CD14-positive monocyte (primary cell): ENCODE data around the gene SAMSN1. TPM values are rescaled to one million over a fixed set of nuclear protein-coding genes. Genes with fewer than 3 reads are reported as not detected.

ENCODE experiments used
- DNase-seq, 3 donors: peaks; one replicate each; pipeline ENCODE4 v3.0.0-alpha.2; 2011 to 2022
- H2AFZ ChIP-seq: 2 replicates; pipeline ENCODE4 v1.6.0; 2012; ENCODE audit warnings: mild to moderate bottlenecking, low read depth, low read length, inconsistent platforms; ENCODE audit not compliant: insufficient read depth, poor library complexity, severe bottlenecking
- H3K27ac ChIP-seq, 2 donors: 1 replicate in 1 of 2; 2 replicates in 1 of 2; pipeline ENCODE4 v1.5.1; 2012 to 2013; ENCODE audit warnings: low read length in 2 of 2, control low read depth in 1 of 2, inconsistent platforms in 1 of 2, low read depth in 1 of 2, mild to moderate bottlenecking in 1 of 2
- H3K27me3 ChIP-seq, 2 donors: one replicate each; pipeline versions ENCODE4 v1.6.0 to v1.6.1; 2011 to 2013; ENCODE audit warnings: low read length in 2 of 2; ENCODE audit not compliant: control insufficient read depth in 2 of 2, insufficient read depth in 2 of 2
- H3K36me3 ChIP-seq, 2 donors: replicated peaks in 1 of 2; 1 replicate in 1 of 2; 2 replicates in 1 of 2; pipeline versions ENCODE4 v1.5.1 to v1.6.1; 2012 to 2013; ENCODE audit warnings: low read length in 2 of 2, control low read depth in 1 of 2, inconsistent platforms in 1 of 2, mild to moderate bottlenecking in 1 of 2; ENCODE audit not compliant: insufficient read depth in 2 of 2, control insufficient read depth in 1 of 2
- H3K4me1 ChIP-seq, 2 donors: 1 replicate in 1 of 2; 2 replicates in 1 of 2; pipeline versions ENCODE4 v1.5.1 to v1.6.1; 2012 to 2013; ENCODE audit warnings: low read length in 2 of 2, control low read depth in 1 of 2, inconsistent platforms in 1 of 2, mild to moderate bottlenecking in 1 of 2, moderate library complexity in 1 of 2; ENCODE audit not compliant: insufficient read depth in 2 of 2, control insufficient read depth in 1 of 2
- H3K4me2 ChIP-seq: replicated peaks from 2 replicates; pipeline ENCODE3; 2012; ENCODE audit warnings: low read length, moderate library complexity, mild to moderate bottlenecking; ENCODE audit not compliant: poor library complexity, severe bottlenecking; ENCODE audit errors: extremely low read depth
- H3K4me3 ChIP-seq, 3 experiments: fragments of 200-600 bp in 1 of 3; sonication (generic) in 1 of 3; replicated peaks in 1 of 3; 1 replicate in 2 of 3; 2 replicates in 1 of 3; pipeline ENCODE4 v1.5.1; 2011 to 2013; ENCODE audit warnings: low read length in 3 of 3, mild to moderate bottlenecking in 3 of 3, control low read depth in 2 of 3, low read depth in 2 of 3, inconsistent platforms in 1 of 3, moderate library complexity in 1 of 3
- H3K79me2 ChIP-seq: 2 replicates; pipeline ENCODE4 v1.6.0; 2012; ENCODE audit warnings: mild to moderate bottlenecking, control low read depth, inconsistent platforms, low read length, moderate library complexity; ENCODE audit not compliant: insufficient read depth
- H3K9ac ChIP-seq: 2 replicates; pipeline ENCODE4 v1.6.0; 2017; ENCODE audit warnings: low read length, mild to moderate bottlenecking; ENCODE audit not compliant: insufficient read depth, poor library complexity, severe bottlenecking
- H3K9me3 ChIP-seq, 2 donors: replicated peaks in 1 of 2; 1 replicate in 1 of 2; 2 replicates in 1 of 2; pipeline versions ENCODE4 v1.5.1 to v1.6.1; 2012 to 2013; ENCODE audit warnings: low read length in 2 of 2, control low read depth in 1 of 2; ENCODE audit not compliant: control insufficient read depth in 1 of 2, insufficient read depth in 1 of 2
- H4K20me1 ChIP-seq: 2 replicates; pipeline ENCODE4 v1.6.0; 2012; ENCODE audit warnings: mild to moderate bottlenecking, low read length, control low read depth, moderate library complexity; ENCODE audit not compliant: insufficient read depth
- H3K27ac Mint-ChIP-seq, 7 donors: one replicate each; pipeline ENCODE4 v1.8.0; 2020; ENCODE audit warnings: mild to moderate bottlenecking in 7 of 7, mixed read lengths in 7 of 7, moderate library complexity in 6 of 7, inconsistent platforms in 2 of 7
- H3K27me3 Mint-ChIP-seq, 3 donors: one replicate each; pipeline ENCODE4 v1.8.0; 2021 to 2022; ENCODE audit warnings: low read depth in 3 of 3, mild to moderate bottlenecking in 3 of 3, mixed read lengths in 3 of 3, moderate library complexity in 3 of 3, inconsistent platforms in 1 of 3
- H3K36me3 Mint-ChIP-seq, 2 donors: one replicate each; pipeline ENCODE4 v1.8.0; 2020; ENCODE audit warnings: mixed read lengths in 2 of 2, inconsistent platforms in 1 of 2, mild to moderate bottlenecking in 1 of 2
- H3K4me1 Mint-ChIP-seq: one replicate; pipeline ENCODE4 v1.8.0; 2020; ENCODE audit warnings: mild to moderate bottlenecking, mixed read lengths
- H3K4me3 Mint-ChIP-seq, 2 donors: one replicate each; pipeline ENCODE4 v1.8.0; 2020; ENCODE audit warnings: mild to moderate bottlenecking in 2 of 2, mixed read lengths in 2 of 2, moderate library complexity in 1 of 2
- H3K9me3 Mint-ChIP-seq, 7 donors: one replicate each; pipeline ENCODE4 v1.8.0; 2020 to 2022; ENCODE audit warnings: mixed read lengths in 7 of 7, mild to moderate bottlenecking in 6 of 7, moderate library complexity in 6 of 7, inconsistent platforms in 2 of 7
- CTCF ChIP-seq: fragments of 200-600 bp; IDR thresholded peaks from one replicate; pipeline ENCODE4 v1.8.0; 2022; ENCODE audit warnings: antibody characterized with exemption, mild to moderate bottlenecking
- WGBS: methylation state at CpG from one replicate; pipeline ENCODE4 v1.1.5; 2013; ENCODE audit warnings: missing lambda C conversion rate; ENCODE audit not compliant: insufficient coverage; 5-methylcytosine and 5-hydroxymethylcytosine counted together
- intact Hi-C, 2 donors: fragments of 100-400 bp; cut with micrococcal nuclease; formaldehyde crosslinking; loops; one replicate each; pipeline versions ENCODE4 v1.15.0 to v1.15.1; 2023
- polyA plus RNA-seq, 3 donors: library from polyadenylated mRNA; depleted of rRNA in 1 of 3; unstranded in 2 of 3; stranded (reverse) in 1 of 3; fragments of 300-500 nt in 2 of 3; fragments of >200 nt in 1 of 3; fragmentation: Illumina TruSeq in 2 of 3; gene quantifications; 1 replicate in 2 of 3; 2 replicates in 1 of 3; pipeline ENCODE4 v1.2.3, GENCODE V29; 2012 to 2021

SAMSN1 gene
- polyA plus RNA-seq, 3 donors = 20.9 to 38.6 (median 31.0) TPM

- no peaks in the 10 kb centered on the region for H3K36me3 ChIP-seq
- peaks cover 3% of the 10 kb centered on the region for H4K20me1 ChIP-seq
- H3K4me1 ChIP-seq = peaks cover 44 to 52% of the 10 kb centered on the region in 2 donors
- H3K9me3 ChIP-seq = no peaks in the 10 kb centered on the region
- Mint-ChIP-seq H3K36me3 (no peaks in the 10 kb centered on the region), H3K4me3 (no peak overlapping the region), H3K4me1 (peaks cover 40% of the 10 kb centered on the region), H3K27me3 (no peaks in the 10 kb centered on the region), H3K27ac (peak overlapping the region; percentile 77 to 96 (median 92)), H3K9me3 (no peaks in the 10 kb centered on the region)
- no peak overlapping the region for H2AFZ ChIP-seq
- no peak overlapping the region for H3K9ac ChIP-seq
- intact Hi-C loops = no loop called here
- no peaks in the 10 kb centered on the region for H3K27me3 ChIP-seq
- TF ChIP-seq CTCF = no peak
- WGBS = 0% methylated on average over 1 of the region's 3 CpGs
- peak overlapping the region in 1 of 2 donors; percentile 82 for H3K27ac ChIP-seq
- H3K79me2 ChIP-seq = peaks cover 15% of the 10 kb centered on the region
- H3K4me2 ChIP-seq = peak overlapping the region; percentile 13
- H3K4me3 ChIP-seq = peak overlapping the region in 1 of 3 experiments; percentile 22
- DNase-seq = peak; percentile 64 to 94 (median 87)
Observed at GRCh38 chr21:14550135-14550534, 4.0 kb upstream of the SAMSN1 start.

- H3K27ac Mint-ChIP-seq = peak overlapping the region; percentile 77 to 96 (median 92)
- no peaks in the 10 kb centered on the region for H3K9me3 Mint-ChIP-seq
- H2AFZ ChIP-seq = no peak overlapping the region
Observed at GRCh38 chr21:14548779-14549178, 2.7 kb upstream of the SAMSN1 start.

More at GRCh38 chr21:14548779-14549178, 2.7 kb upstream of the SAMSN1 start:
- no peak overlapping the region for H3K9ac ChIP-seq
- peak overlapping the region in 1 of 2 donors; percentile 40 for H3K4me3 Mint-ChIP-seq
- no peaks in the 10 kb centered on the region for H3K36me3 ChIP-seq
- DNase-seq = peak; percentile 78 to 99 (median 93)
- no peak for TF ChIP-seq CTCF
- peak overlapping the region; percentile 43 for H3K4me2 ChIP-seq
- H3K4me1 Mint-ChIP-seq = peaks cover 41% of the 10 kb centered on the region
- peaks cover 28% of the 10 kb centered on the region for H3K79me2 ChIP-seq
- WGBS = no CpG with 5 or more reads among the region's 2 CpGs
- H3K4me1 ChIP-seq = peaks cover 48 to 59% of the 10 kb centered on the region in 2 donors
- H3K36me3 Mint-ChIP-seq = peaks cover 4 to 5% of the 10 kb centered on the region in 2 donors
- peak overlapping the region in 1 of 2 donors; percentile 82 for H3K27ac ChIP-seq
- intact Hi-C loops = loop anchor here (5.0 to 10.0 kb wide), 4 partner anchors 46 to 676 kb away; no protein-coding TSS in a partner anchor
- H4K20me1 ChIP-seq = peaks cover 16% of the 10 kb centered on the region
- H3K9me3 ChIP-seq = no peaks in the 10 kb centered on the region
- peak overlapping the region in 1 of 3 experiments; percentile 20 for H3K4me3 ChIP-seq
- H3K27me3 Mint-ChIP-seq = no peaks in the 10 kb centered on the region
- H3K27me3 ChIP-seq = no peaks in the 10 kb centered on the region
